K562 (cell line): ENCODE measurements around the gene FERMT3. TPM values are rescaled to one million over a fixed set of nuclear protein-coding genes. Genes with fewer than 3 reads are reported as not detected.

ENCODE experiments used
- ATF1 ChIP-seq, 2 experiments: fragments of 450-650 bp in 1 of 2; IDR thresholded peaks; 2 replicates each; pipeline ENCODE4 v1.6.1; 2016; ENCODE audit warnings: missing compliant biosample characterization in 1 of 2, missing genetic modification characterization in 1 of 2
- THAP12 ChIP-seq: fragments of 250-450 bp; sonication (Bioruptor Pico); IDR thresholded peaks from 2 replicates; pipeline ENCODE4 v1.9.0; 2021; ENCODE audit warnings: mild to moderate bottlenecking, inconsistent platforms
- polyA plus RNA-seq, 8 experiments: library from polyadenylated mRNA; depleted of rRNA in 4 of 8; stranded (reverse) in 5 of 8; unstranded in 3 of 8; fragments of >200 nt; fragmentation: Nextera tagmentation in 2 of 8; fragmentation: Illumina TruSeq in 1 of 8; extraction: Ambion mirVana in 2 of 8; extraction: Trizol in 1 of 8; gene quantifications; 2 replicates each; pipeline versions ENCODE4 v1.2.1 to v1.2.3, GENCODE V29; 2011 to 2014; ENCODE audit warnings: inconsistent platforms in 1 of 8, missing spikeins in 1 of 8
- total RNA-seq, 7 experiments: library from RNA; depleted of rRNA in 6 of 7; stranded (reverse); fragments of >200 nt in 6 of 7; fragmentation: Illumina TruSeq in 2 of 7; extraction: Trizol in 2 of 7; gene quantifications; 2 replicates each; pipeline versions ENCODE4 v1.2.1 to v1.2.3, GENCODE V29; 2011 to 2021; ENCODE audit warnings: low replicate concordance in 1 of 7
- TF ChIP-seq, protein P1 (sequence below): sonication (generic); formaldehyde crosslinking; IDR thresholded peaks from 2 replicates; pipeline ENCODE4 v1.8.0; 2023; ENCODE audit warnings: missing genetic modification reagents, mild to moderate bottlenecking, borderline replicate concordance

The FERMT3 gene
- total and polyA plus RNA-seq, 9 of the 15 experiments (the other 6 are each of a cell fraction or from before 2014, with no cell fraction given), result 3.2 to 275 (median 79.7) TPM

GRCh38 chr11:64241491-64242374 is 35.2 kb downstream of the FERMT3 start (continued):
- TF ChIP-seq, protein P1, sequence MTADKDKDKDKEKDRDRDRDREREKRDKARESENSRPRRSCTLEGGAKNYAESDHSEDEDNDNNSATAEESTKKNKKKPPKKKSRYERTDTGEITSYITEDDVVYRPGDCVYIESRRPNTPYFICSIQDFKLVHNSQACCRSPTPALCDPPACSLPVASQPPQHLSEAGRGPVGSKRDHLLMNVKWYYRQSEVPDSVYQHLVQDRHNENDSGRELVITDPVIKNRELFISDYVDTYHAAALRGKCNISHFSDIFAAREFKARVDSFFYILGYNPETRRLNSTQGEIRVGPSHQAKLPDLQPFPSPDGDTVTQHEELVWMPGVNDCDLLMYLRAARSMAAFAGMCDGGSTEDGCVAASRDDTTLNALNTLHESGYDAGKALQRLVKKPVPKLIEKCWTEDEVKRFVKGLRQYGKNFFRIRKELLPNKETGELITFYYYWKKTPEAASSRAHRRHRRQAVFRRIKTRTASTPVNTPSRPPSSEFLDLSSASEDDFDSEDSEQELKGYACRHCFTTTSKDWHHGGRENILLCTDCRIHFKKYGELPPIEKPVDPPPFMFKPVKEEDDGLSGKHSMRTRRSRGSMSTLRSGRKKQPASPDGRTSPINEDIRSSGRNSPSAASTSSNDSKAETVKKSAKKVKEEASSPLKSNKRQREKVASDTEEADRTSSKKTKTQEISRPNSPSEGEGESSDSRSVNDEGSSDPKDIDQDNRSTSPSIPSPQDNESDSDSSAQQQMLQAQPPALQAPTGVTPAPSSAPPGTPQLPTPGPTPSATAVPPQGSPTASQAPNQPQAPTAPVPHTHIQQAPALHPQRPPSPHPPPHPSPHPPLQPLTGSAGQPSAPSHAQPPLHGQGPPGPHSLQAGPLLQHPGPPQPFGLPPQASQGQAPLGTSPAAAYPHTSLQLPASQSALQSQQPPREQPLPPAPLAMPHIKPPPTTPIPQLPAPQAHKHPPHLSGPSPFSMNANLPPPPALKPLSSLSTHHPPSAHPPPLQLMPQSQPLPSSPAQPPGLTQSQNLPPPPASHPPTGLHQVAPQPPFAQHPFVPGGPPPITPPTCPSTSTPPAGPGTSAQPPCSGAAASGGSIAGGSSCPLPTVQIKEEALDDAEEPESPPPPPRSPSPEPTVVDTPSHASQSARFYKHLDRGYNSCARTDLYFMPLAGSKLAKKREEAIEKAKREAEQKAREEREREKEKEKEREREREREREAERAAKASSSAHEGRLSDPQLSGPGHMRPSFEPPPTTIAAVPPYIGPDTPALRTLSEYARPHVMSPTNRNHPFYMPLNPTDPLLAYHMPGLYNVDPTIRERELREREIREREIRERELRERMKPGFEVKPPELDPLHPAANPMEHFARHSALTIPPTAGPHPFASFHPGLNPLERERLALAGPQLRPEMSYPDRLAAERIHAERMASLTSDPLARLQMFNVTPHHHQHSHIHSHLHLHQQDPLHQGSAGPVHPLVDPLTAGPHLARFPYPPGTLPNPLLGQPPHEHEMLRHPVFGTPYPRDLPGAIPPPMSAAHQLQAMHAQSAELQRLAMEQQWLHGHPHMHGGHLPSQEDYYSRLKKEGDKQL (CRISPR knock-in tag), result no peak
- peak; percentile 66 for TF ChIP-seq THAP12
- TF ChIP-seq ATF1 (CRISPR knock-in tag; IDR thresholded peaks at IDR 0.05), result no peak
- TF ChIP-seq ATF1 (tag; IDR thresholded peaks at IDR 0.05), result no peak; the same call in 1 of the 2 replicates
- TF ChIP-seq, all 486 proteins: peak for 91
